Activated T-helper 17 cell treated with anti-CD3 and anti-CD28 coated beads, Interleukin-2, amount 50 U/mL, for 72 hours (primary cell): Measurements from ENCODE around the gene DBN1. TPM values are rescaled to one million over a fixed set of nuclear protein-coding genes. Genes with fewer than 3 reads are reported as not detected.

ENCODE experiments used
- ATAC-seq: fragments of 150-1000 bp; cut with Tn5 transposase; replicated peaks from 2 replicates; pipeline ENCODE4 v1.10.0; 2021; ENCODE audit warnings: mild to moderate bottlenecking, moderate library complexity
- H3K27ac Mint-ChIP-seq: one replicate; pipeline ENCODE4 v1.8.0; 2022; ENCODE audit warnings: mixed read lengths
- H3K27me3 Mint-ChIP-seq: one replicate; pipeline ENCODE4 v1.8.0; 2022; ENCODE audit warnings: mixed read lengths
- H3K36me3 Mint-ChIP-seq: one replicate; pipeline ENCODE4 v1.8.0; 2022; ENCODE audit warnings: low read depth, mild to moderate bottlenecking, mixed read lengths
- H3K4me1 Mint-ChIP-seq: one replicate; pipeline ENCODE4 v1.8.0; 2022; ENCODE audit warnings: mixed read lengths
- H3K4me3 Mint-ChIP-seq: one replicate; pipeline ENCODE4 v1.8.0; 2022; ENCODE audit warnings: mild to moderate bottlenecking, mixed read lengths
- H3K9me3 Mint-ChIP-seq: one replicate; pipeline ENCODE4 v1.8.0; 2022; ENCODE audit warnings: mixed read lengths
- total RNA-seq, 2 donors: library from RNA; stranded (reverse); gene quantifications; one replicate each; pipeline ENCODE4 v1.2.3, GENCODE V29; 2022

The DBN1 gene
- total RNA-seq, 2 donors from 2014 or later = 2.3 to 3.1 TPM

- H3K36me3 Mint-ChIP-seq = peaks cover 62% of the 10 kb centered on the region
- H3K9me3 Mint-ChIP-seq = no peaks in the 10 kb centered on the region
- peaks cover 40% of the 10 kb centered on the region for H3K4me1 Mint-ChIP-seq
- H3K4me3 Mint-ChIP-seq = peak overlapping the region; percentile 82
- ATAC-seq = no peak
- peak overlapping the region; percentile 77 for H3K27ac Mint-ChIP-seq
- H3K27me3 Mint-ChIP-seq = no peaks in the 10 kb centered on the region
Measured at GRCh38 chr5:177443144-177443983, 30.1 kb downstream of the DBN1 start.

DNA sequence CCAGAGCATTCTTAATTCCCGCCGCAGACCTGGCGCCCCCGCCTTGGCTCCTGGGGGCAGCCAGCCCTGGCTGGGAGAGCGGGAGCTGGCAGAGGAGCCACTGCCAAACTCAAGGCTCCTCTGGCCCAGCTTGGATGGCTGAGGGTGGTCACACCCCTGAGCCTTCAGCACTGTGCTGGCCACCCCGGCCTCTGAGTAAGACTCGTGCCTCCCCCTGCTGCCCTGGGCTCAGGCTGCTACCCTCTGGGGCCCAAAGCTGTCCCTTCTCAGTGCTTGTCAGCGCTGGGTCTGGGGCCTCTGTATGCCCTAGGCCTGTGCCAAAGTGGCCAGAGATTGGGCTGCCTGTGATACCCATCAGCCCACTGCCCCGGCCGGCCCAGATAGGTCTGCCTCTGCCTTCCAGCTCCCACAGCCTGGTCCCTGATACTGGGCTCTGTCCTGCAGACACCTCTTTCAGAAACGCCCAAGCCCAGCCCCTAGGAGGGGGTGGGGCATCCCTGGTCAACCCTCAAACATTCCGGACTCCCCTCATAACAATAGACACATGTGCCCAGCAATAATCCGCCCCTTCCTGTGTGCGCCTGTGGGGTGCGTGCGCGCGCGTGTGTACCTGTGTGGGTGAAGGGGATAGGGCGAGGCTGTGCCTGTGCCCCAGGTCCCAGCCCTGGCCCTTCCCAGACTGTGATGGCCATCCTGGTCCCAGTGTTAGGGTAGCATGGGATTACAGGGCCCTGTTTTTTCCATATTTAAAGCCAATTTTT is 31.2 kb downstream of the DBN1 start:
- H3K4me3 Mint-ChIP-seq = peak overlapping the region; percentile 57
- H3K9me3 Mint-ChIP-seq = no peaks in the 10 kb centered on the region
- H3K4me1 Mint-ChIP-seq = peaks cover 32% of the 10 kb centered on the region
- H3K36me3 Mint-ChIP-seq = peaks cover 66% of the 10 kb centered on the region
- no peaks in the 10 kb centered on the region for H3K27me3 Mint-ChIP-seq
- no peak for ATAC-seq
- H3K27ac Mint-ChIP-seq = peak overlapping the region; percentile 75

DNA sequence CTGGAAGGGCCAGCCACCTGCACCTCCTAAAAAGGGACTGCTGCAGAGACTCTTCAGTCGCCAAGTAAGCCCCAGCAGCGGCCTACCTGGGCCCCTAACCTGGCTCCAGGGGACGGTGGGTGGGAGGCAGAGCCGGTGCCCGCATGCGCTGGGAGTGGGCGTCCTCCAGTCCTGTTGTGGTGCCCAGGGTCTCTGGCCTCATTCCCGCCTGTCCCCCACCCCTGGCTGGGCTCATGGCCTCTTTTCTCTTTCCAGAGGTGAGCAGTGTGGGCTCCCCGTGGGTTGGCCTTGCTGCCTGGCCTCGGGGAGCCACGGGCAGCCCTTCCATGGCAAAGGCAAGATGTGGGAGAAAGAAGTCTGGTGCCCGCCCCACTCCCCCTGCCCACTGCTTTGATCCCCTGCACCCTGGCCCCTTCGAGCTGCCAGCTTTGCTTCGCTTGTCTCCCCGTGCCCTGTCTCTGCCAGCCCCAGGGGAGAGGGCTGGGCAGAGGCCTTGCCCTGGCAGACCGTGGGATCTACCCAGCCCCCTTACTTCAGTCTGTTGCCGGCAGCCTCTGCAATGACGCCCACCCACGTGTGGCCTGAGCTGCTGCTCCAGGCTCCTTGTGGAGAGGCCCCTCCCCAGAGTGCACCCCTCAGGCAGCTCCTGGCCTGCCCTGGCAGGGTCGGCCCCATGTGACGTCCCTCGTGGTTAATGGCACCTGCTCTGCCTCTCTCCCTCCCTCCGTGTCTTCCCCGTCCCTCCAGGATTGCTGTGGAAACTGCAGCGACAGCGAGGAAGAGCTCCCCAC is 32.2 kb downstream of the DBN1 start:
- ATAC-seq = no peak
- Mint-ChIP-seq H3K36me3 (peaks cover 77% of the 10 kb centered on the region), H3K27me3 (no peaks in the 10 kb centered on the region), H3K4me3 (peak overlapping the region; percentile 77), H3K4me1 (peaks cover 32% of the 10 kb centered on the region), H3K27ac (peak overlapping the region; percentile 66), H3K9me3 (no peaks in the 10 kb centered on the region)

GRCh38 chr5:177440211-177440989 is 33.0 kb downstream of the DBN1 start:
- H3K27ac Mint-ChIP-seq = peak overlapping the region; percentile 93

DNA sequence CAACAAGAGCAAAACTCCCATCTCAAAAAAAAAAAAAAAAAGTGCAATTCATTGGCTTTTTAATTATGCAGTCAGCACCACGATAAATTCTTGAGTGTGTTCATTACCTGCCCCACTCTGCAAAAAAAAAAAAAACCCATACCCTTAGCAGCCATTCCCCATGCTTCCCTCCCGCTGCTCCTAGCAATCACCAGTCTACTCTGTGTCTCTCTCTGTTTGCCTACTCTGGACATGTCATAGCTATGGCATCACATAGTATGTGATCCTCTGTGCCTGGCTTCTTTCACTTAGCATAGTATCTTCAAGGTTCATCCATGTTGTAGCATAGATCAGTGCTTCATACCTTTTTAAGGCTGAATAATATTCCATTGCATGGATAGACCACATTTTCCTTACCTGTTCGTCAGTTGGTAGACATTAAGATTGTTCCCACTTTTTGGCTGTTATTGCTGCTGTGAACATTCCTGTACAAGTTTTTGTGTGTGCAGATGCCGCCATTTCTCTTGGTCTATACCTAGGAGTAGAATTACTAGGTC is 33.8 kb downstream of the DBN1 start:
- Mint-ChIP-seq H3K4me1 (peaks cover 19% of the 10 kb centered on the region), H3K27me3 (no peaks in the 10 kb centered on the region), H3K36me3 (peaks cover 85% of the 10 kb centered on the region), H3K27ac (peak overlapping the region; percentile 93), H3K9me3 (no peaks in the 10 kb centered on the region), H3K4me3 (peak overlapping the region; percentile 77)
- no peak for ATAC-seq

More at GRCh38 chr5:177440211-177440989, 33.0 kb downstream of the DBN1 start:
- Mint-ChIP-seq H3K9me3 (no peaks in the 10 kb centered on the region), H3K4me1 (peaks cover 25% of the 10 kb centered on the region), H3K4me3 (peak overlapping the region; percentile 77), H3K36me3 (peaks cover 77% of the 10 kb centered on the region), H3K27me3 (no peaks in the 10 kb centered on the region)
- peak; percentile 94 for ATAC-seq

GRCh38 chr5:177438468-177438867 is 35.0 kb downstream of the DBN1 start:
- Mint-ChIP-seq H3K4me1 (peaks cover 16% of the 10 kb centered on the region), H3K9me3 (no peaks in the 10 kb centered on the region), H3K27me3 (no peaks in the 10 kb centered on the region), H3K36me3 (peaks cover 97% of the 10 kb centered on the region), H3K4me3 (no peak overlapping the region), H3K27ac (peak overlapping the region; percentile 41)
- ATAC-seq = no peak

DNA sequence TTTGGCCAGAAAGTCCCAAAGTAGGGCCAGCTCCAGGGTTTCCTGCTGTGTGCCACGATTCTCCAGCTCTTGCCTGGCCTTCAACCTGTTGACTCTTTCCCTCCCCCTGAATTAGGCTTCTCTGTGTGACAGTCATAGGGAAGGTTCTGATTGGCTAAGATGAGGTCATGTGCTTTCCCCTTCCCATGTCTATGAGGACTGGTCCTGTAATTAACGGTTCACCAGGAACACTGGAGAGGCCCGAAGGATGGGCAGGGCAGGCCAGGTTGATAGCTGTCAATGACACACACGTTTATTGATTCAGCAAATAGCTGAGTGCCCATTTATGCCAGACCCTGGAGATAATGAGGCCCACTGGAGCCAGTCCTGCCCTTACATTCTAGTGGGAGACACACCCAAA is 35.8 kb downstream of the DBN1 start:
- peaks cover 15% of the 10 kb centered on the region for H3K4me1 Mint-ChIP-seq
- H3K36me3 Mint-ChIP-seq = peaks cover 97% of the 10 kb centered on the region
- peak overlapping the region; percentile 41 for H3K27ac Mint-ChIP-seq
- no peaks in the 10 kb centered on the region for H3K9me3 Mint-ChIP-seq
- no peak overlapping the region for H3K4me3 Mint-ChIP-seq
- H3K27me3 Mint-ChIP-seq = no peaks in the 10 kb centered on the region
- no peak for ATAC-seq

DNA sequence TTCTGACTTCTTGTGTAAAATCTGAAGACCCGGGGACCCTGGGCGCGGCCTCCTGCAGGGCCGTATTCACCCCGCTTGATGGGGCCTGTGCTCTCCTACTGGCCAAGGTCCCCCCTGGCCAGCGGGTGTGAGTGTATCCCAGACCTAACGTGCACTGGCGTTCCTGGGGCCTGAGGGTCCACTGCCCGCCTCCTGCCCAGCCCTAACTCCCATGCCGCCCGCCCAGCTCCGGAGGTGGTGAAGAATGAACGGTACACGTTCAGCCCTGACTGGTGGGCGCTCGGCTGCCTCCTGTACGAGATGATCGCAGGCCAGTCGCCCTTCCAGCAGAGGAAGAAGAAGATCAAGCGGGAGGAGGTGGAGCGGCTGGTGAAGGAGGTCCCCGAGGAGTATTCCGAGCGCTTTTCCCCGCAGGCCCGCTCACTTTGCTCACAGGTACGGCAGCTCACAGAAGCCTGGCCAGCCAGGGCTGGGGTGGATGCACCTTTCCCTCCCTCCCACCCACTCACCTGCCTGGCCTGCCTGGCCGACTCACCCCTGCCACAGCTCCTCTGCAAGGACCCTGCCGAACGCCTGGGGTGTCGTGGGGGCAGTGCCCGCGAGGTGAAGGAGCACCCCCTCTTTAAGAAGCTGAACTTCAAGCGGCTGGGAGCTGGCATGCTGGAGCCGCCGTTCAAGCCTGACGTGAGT is 37.4 kb downstream of the DBN1 start:
- no peak for ATAC-seq
- H3K4me1 Mint-ChIP-seq = peaks cover 18% of the 10 kb centered on the region
- no peaks in the 10 kb centered on the region for H3K9me3 Mint-ChIP-seq
- H3K27me3 Mint-ChIP-seq = no peaks in the 10 kb centered on the region
- H3K4me3 Mint-ChIP-seq = peak overlapping the region; percentile 97
- peaks cover 97% of the 10 kb centered on the region for H3K36me3 Mint-ChIP-seq
- H3K27ac Mint-ChIP-seq = no peak overlapping the region

GRCh38 chr5:177434942-177435738 is 38.3 kb downstream of the DBN1 start:
- no peak for ATAC-seq
- peaks cover 24% of the 10 kb centered on the region for H3K4me1 Mint-ChIP-seq
- H3K36me3 Mint-ChIP-seq = peaks cover 99% of the 10 kb centered on the region
- peak overlapping the region; percentile 97 for H3K4me3 Mint-ChIP-seq
- H3K27me3 Mint-ChIP-seq = no peaks in the 10 kb centered on the region
- H3K9me3 Mint-ChIP-seq = no peaks in the 10 kb centered on the region
- no peak overlapping the region for H3K27ac Mint-ChIP-seq

- Mint-ChIP-seq H3K9me3 (no peaks in the 10 kb centered on the region), H3K27me3 (no peaks in the 10 kb centered on the region), H3K4me3 (peak overlapping the region; percentile 97), H3K36me3 (peaks cover 99% of the 10 kb centered on the region), H3K4me1 (peaks cover 21% of the 10 kb centered on the region), H3K27ac (peak overlapping the region; percentile 82)
- peak; percentile 82 for ATAC-seq
Measured at GRCh38 chr5:177434437-177434836, 39.0 kb downstream of the DBN1 start.

GRCh38 chr5:177433658-177434217 is 39.7 kb downstream of the DBN1 start:
- Mint-ChIP-seq H3K4me3 (peak overlapping the region; percentile 97), H3K27me3 (no peaks in the 10 kb centered on the region)

More at GRCh38 chr5:177433658-177434217, 39.7 kb downstream of the DBN1 start:
- Mint-ChIP-seq H3K4me1 (peaks cover 25% of the 10 kb centered on the region), H3K9me3 (no peaks in the 10 kb centered on the region), H3K27ac (peak overlapping the region; percentile 82), H3K36me3 (peaks cover 99% of the 10 kb centered on the region)
- no peak for ATAC-seq
